BJ (cell line): ENCODE data around the gene OR5M3. TPM values are rescaled to one million over a fixed set of nuclear protein-coding genes. Genes with fewer than 3 reads are reported as not detected.

Experiments used
- CTCF ChIA-PET: fragments of 350-600 bp; formaldehyde crosslinking; extraction: SDS; loops from one replicate; lab custom pipeline; 2021; ENCODE audit warnings: antibody characterized with exemption, inconsistent platforms; lab: Yijun Ruan, JAX
- POLR2A ChIA-PET: fragments of 300-600 bp; sonication (Branson Sonifier 250); formaldehyde crosslinking; extraction: SDS; loops from one replicate; lab custom pipeline; 2021; ENCODE audit warnings: antibody characterized with exemption; lab: Charles Lee
- DNase-seq: peaks from one replicate; pipeline ENCODE4 v3.0.0-alpha.2; 2011; ENCODE audit warnings: low read depth
- H3K27me3 ChIP-seq: 2 replicates; pipeline ENCODE4 v1.6.0; 2011; ENCODE audit warnings: low read length; ENCODE audit not compliant: control insufficient read depth, insufficient read depth
- H3K36me3 ChIP-seq: 2 replicates; pipeline ENCODE4 v1.5.1; 2011; ENCODE audit warnings: low read length; ENCODE audit not compliant: control insufficient read depth, insufficient read depth
- H3K4me3 ChIP-seq: 2 replicates; pipeline ENCODE4 v1.5.1; 2011; ENCODE audit warnings: low read depth, mild to moderate bottlenecking, control low read depth, low read length
- CTCF ChIP-seq: IDR thresholded peaks from 2 replicates; pipeline ENCODE4 v1.5.1; 2011; ENCODE audit warnings: low read depth, mild to moderate bottlenecking, control low read depth, inconsistent platforms, low read length, moderate library complexity; ENCODE audit not compliant: insufficient read depth
- polyA minus RNA-seq: library from RNA; depleted of rRNA, polyadenylated mRNA; stranded (reverse); fragments of >200 nt; gene quantifications from 2 replicates; pipeline ENCODE4 v1.2.3, GENCODE V29; 2011; rRNA and poly(A)+ RNA removed
- polyA plus RNA-seq: library from polyadenylated mRNA; depleted of rRNA; stranded (reverse); fragments of >200 nt; gene quantifications from 2 replicates; pipeline ENCODE4 v1.2.3, GENCODE V29; 2011; rRNA removed

Gene OR5M3
- polyA plus RNA-seq (not detected in 2 replicates), polyA minus RNA-seq (not detected in 2 replicates)

- no peak for DNase-seq
- no peak for TF ChIP-seq CTCF
- H3K36me3 ChIP-seq = no peaks in the 10 kb centered on the region
- ChIA-PET POLR2A (no interaction called here), CTCF (no interaction called here)
- H3K4me3 ChIP-seq = no peak within 1 kb of the TSS
- H3K27me3 ChIP-seq = no peaks in the 10 kb centered on the region
These were observed at the start of gene OR5M3 for GRCh38 chr11:56473252-56473651. Gene OR5M3 (minus strand): TSS chr11:56473352. CDS start chr11:56470497, 2,855 bp downstream.

- no peak for TF ChIP-seq CTCF
- DNase-seq = no peak
- Histone ChIP-seq H3K36me3 (no peaks in the 10 kb centered on the region), H3K4me3 (no peak overlapping the region), H3K27me3 (no peaks in the 10 kb centered on the region)
- ChIA-PET POLR2A (no interaction called here), CTCF (no interaction called here)
These were observed 48.9 kb upstream of the OR5M3 start for GRCh38 chr11:56522008-56522407.

GRCh38 chr11:56513280-56513679, 40.1 kb upstream of the OR5M3 start:
- POLR2A ChIA-PET = no interaction called here
- CTCF ChIA-PET = no interaction called here

GRCh38 chr11:56509439-56509838, 36.3 kb upstream of the OR5M3 start:
- no peak for DNase-seq
- Histone ChIP-seq H3K36me3 (no peaks in the 10 kb centered on the region), H3K27me3 (no peaks in the 10 kb centered on the region), H3K4me3 (no peak overlapping the region)
- ChIA-PET POLR2A (no interaction called here), CTCF (no interaction called here)
- no peak for TF ChIP-seq CTCF

More at GRCh38 chr11:56513280-56513679, 40.1 kb upstream of the OR5M3 start:
- no peaks in the 10 kb centered on the region for H3K27me3 ChIP-seq
- no peak for TF ChIP-seq CTCF
- H3K4me3 ChIP-seq = no peak overlapping the region
- no peaks in the 10 kb centered on the region for H3K36me3 ChIP-seq
- no peak for DNase-seq

- POLR2A ChIA-PET = no interaction called here
- H3K27me3 ChIP-seq = no peaks in the 10 kb centered on the region
- no peak for DNase-seq
- CTCF ChIA-PET = no interaction called here
- no peaks in the 10 kb centered on the region for H3K36me3 ChIP-seq
- TF ChIP-seq CTCF = no peak
- H3K4me3 ChIP-seq = no peak overlapping the region
These were observed 23.9 kb upstream of the OR5M3 start for GRCh38 chr11:56497010-56497409.
